Measurements from ENCODE around the gene RABGEF1.
"Not testable (repeated sequence)": the region's sequence is repeated elsewhere in the genome, so short reads cannot be mapped to it uniquely, and the experiment has no call there.

RABGEF1 gene

DNA sequence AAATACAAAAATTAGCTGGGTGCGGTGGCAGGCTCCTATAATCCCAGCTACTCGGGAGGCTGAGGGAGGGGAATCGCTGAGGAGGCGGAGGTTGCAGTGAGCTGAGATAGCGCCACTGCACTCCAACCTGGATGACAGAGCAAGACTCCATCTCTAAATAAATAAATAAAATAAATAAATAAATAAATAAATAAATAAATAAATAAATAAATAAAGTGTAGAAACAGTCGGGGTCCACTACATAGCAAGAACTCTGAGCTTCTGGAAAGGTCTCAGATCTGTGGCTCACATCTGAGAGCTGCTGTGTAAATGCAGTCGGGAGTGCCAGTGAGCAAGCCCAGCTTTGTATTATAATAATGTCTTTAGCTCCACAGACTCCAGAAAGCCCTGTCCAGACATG lies 76.1 kb downstream of the RABGEF1 start:
- not testable (repeated sequence) for DNase-seq

DNA sequence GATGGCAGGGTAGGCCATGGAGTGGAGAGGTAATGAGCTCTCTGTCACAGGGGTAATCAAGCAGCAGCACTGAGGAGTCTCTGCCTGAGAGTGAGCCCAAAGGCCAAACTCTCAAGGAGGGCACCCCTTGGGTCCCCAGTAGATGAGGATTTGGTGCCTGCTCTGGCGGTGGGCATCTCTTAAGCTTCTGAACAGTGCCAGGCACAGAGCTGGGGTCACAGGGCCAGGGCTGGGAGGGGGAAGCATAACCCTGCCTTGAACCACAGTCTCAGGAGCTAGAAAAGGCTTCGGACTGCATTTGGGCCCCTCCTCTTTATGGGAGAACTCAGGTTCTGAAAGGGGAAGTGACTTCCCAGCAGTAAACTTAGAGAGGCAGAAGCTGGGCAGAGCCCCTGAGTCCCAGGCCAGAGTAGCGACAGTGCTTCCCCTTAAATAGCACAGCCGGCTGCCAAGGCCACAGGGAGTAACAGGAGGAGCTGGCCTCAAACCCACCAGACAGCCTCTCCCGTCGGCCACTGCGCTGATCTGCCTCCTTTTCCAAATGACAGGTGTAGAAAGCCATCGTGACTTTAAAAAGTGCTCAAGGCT lies 76.8 kb downstream of the RABGEF1 start:
- not testable (repeated sequence) for DNase-seq

DNA sequence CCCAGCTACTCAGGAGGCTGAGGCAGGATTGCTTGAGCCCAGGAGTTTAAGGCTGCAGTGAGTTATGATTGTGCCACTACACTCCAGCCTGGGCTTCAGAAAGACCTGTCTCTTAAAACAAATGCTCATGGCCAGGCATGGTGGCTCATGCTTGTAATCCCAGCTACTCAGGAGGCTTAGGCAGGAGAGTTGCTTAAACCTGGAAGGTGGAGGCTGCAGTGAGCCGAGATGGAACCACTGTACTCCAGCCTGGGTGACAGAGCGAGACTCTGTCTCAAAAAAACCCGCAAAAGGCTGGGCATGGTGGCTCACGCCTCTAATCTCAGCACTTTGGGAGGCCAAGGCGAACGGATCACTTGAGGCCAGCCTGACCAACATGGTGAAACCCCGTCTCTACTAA lies 77.4 kb downstream of the RABGEF1 start:
- DNase-seq, result not testable (repeated sequence)

DNA sequence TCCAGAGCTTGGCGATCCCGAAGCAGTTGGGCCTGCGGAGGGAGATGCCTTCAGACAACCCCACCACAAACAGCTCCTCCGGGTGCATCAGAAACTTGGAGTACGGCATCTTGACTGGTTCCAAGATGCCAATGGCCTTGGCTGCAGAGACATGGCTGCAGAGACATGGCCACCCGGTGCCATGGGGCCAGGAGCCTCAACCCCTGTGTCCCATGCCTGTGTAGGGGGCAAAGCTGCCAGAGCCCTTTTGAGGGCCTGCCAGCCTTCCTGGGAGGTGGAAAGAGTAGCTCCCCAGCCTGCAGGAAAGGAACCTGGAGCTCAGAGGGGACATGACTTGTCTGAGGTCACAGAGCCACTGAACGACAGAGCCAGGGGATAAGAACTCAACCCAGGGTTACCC lies 83.5 kb downstream of the RABGEF1 start:
- DNase-seq, result no peak

DNA sequence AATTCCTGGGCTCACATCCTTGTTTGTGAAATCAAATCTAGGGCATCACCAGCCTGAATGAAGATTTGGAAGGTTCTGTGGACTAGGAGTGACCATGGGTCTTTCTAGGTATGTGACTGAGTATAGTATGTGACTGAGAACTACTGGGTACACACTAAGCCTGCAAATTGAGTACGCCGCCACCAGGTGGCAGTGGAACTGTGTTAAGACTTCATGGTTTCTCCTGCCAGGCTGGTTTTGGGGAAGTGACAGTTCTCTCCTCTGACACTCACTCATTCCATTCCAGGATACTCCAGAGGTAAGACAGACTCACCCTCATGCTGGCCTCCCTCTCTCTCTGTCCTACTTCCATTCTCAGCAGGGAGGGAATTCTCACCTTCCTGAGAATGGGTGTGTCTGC lies 85.0 kb downstream of the RABGEF1 start:
- peak; percentile 36 for DNase-seq

DNA sequence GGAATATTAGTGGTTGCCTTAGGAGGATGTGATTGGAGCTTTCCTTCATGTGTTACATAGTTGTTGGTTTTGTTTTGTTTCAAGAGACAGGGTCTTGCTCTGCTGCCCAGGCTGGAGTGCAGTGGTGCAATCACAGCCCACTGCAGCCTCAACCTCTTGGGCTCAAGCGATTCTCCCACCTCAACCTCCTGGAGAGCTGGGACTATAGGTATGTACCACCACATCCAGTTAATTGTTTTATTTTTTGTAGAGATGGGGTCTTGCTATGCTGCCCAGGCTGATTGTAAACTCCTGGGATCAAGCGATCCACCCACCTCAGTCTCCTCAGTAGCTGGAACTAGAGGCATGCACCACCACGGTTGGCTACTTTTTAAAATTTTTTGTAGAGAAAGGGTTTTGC lies 86.1 kb downstream of the RABGEF1 start:
- DNase-seq, result no peak

DNA sequence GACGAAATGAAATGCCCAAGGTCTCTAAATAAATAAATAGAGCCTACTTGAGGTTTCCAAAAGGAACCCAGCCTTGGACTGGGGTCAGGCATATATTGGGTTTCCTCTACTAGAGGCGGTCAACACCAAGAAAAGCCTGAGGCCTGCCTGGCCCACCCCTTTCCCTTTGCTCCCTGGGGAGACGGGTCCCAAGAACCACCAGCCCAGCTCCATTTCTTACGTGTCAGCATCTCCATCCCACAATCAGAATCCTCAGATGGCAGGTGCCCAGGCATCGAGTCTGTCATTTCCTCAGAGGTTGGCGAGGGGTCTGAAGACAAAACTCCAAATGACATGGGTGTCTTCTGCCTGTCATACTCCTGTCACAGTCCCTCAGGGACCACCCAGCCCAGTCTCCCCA lies 90.4 kb downstream of the RABGEF1 start:
- not testable (repeated sequence) for DNase-seq

DNA sequence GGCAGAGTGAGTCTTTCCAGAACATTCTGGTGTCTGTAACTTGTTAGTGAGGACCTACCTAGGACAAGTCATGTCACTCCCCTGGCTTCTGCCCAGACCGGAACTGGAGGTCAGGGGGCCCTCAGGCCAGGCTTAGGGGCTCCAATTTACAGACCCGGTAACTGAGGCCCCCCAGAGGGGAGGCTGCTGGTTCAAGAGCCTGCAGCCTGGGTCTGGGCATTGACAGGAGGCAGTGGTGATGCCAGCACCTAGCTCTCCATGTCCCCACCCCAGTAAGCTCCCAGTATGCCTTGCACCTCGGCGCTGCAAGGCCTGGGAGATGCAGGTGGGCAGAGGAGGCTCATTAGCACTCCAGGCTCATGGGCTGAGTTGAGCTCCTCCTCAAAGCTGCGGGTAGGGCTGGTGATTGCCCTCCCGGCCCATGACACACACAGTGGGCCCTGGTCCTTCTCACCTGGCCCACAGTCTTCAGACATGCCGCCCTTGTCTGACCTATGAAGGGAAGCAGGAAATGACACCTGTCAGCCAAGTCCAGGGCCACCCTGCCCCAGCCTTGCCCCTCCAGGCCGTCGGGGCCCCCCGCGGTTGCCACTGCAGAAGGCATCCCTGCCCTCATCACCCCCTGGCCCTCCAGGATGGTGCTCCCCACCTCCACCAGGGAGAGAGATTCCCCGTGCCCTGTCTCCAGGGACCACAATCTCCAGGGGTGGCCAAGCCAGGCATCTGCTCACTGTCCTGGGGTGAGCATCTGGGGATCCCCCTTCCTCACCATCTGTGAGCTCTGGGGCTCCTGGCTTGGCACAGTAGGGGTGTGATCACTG lies 92.2 kb downstream of the RABGEF1 start:
- no peak for DNase-seq

DNA sequence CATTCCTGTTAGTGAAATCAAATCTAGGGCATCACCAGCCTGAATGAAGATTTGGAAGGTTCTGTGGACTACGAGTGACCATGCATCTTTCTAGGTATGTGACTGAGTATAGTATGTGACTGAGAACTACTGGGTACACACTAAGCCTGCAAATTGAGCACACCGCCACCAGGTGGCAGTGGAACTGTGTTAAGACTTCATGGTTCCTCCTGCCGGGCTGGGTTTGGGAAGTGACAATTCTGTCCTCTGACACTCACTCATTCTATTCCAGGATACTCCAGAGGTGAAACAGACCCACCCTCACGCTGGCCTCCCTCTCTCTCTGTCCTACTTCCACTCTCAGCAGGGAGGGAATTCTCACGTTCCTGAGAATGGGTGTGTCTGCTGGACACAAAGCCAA lies 96.5 kb downstream of the RABGEF1 start:
- peak; percentile 32 for DNase-seq

DNA sequence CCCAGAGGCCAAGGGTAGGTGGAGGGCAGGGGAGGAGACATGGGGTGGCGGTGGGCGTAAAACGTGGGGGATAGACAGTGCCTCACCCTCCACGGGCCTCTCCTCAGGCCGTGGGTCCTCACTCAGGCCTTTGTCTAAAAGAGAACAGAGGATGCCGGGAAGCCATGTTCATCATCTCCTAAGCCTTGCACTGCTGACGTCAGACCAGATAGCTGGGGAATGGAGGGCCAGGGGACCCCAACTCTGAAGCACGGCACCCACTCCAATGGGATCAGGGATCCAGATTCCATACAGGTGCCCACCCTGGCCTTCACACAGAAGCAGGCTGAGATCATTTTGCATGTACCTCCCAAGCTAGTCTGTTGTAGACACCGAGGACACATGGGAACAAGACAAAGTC lies 97.1 kb downstream of the RABGEF1 start:
- DNase-seq, result no peak

DNA sequence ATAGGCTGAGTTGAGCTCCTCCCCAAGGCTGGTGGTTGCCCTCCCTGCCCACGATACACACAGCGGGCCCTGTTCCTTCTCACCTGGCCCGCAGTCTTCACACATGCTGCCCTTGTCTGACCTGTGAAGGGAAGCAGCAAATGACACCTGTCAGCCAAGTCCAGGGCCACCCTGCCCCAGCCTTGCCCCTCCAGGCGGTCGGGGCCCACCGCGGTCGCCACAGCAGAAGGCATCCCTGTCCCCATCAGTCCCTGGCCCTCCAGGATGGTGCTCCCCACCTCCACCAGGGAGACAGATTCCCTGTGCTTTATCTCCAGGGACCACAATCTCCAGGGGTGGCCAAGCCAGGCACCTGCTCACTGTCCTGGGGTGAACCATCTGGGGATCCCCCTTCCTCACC lies 99.3 kb downstream of the RABGEF1 start:
- no peak for DNase-seq

DNA sequence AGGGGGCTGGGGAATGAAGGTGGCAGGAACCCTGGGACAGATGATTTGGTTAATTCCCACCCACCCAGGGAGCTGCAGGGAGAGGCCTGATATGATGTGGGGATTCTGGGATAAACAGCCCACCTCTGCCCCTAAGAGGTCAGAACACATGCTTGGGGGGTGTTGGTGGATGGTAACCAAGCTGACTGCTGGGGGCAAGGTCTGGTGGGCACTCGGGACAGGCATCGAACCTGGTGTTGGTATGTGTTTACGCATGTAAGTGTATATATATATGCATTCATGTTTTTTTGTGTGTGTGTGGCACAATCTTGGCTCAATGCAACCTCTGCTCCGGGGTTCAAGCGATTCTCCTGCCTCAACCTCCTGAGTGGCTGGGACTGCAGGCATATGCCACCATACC lies 99.8 kb downstream of the RABGEF1 start:
- no peak for DNase-seq

DNA sequence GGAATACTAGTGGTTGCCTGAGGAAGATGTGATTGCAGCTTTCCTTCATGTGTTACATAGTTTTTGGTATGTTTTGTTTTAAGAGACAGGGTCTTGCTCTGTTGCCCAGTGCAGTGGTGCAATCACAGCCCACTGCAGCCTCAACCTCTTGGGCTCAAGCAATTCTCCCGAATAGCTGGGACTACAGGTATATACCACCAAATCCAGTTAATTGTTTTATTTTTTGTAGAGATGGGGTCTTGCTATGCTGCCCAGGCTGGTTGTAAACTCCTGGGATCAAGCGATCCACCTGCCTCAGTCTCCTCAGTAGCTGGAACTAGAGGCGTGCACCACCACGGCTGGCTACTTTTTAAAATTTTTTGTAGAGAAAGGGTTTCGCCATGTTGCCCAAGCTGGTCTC lies 101.4 kb downstream of the RABGEF1 start:
- no peak for DNase-seq

DNA sequence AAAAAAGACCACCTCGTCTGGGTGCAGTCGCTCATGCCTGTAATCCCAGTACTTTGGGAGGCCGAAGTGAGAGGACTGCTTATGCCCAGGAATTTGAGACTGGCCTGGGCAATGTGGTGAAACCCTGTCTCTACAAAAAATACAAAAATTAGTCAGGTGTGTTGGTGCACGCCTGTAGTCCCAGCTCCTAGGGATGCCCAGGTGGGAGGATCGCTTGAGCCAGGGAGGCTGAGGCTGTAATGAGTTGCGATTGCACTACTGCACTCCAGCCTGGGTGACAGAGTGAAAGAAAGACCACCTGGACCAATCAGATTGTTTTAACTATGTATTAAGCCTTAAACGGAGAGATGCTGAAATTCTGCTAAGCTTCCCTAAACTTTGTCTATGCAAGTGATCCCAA lies 103.0 kb downstream of the RABGEF1 start:
- DNase-seq, result not testable (repeated sequence)

DNA sequence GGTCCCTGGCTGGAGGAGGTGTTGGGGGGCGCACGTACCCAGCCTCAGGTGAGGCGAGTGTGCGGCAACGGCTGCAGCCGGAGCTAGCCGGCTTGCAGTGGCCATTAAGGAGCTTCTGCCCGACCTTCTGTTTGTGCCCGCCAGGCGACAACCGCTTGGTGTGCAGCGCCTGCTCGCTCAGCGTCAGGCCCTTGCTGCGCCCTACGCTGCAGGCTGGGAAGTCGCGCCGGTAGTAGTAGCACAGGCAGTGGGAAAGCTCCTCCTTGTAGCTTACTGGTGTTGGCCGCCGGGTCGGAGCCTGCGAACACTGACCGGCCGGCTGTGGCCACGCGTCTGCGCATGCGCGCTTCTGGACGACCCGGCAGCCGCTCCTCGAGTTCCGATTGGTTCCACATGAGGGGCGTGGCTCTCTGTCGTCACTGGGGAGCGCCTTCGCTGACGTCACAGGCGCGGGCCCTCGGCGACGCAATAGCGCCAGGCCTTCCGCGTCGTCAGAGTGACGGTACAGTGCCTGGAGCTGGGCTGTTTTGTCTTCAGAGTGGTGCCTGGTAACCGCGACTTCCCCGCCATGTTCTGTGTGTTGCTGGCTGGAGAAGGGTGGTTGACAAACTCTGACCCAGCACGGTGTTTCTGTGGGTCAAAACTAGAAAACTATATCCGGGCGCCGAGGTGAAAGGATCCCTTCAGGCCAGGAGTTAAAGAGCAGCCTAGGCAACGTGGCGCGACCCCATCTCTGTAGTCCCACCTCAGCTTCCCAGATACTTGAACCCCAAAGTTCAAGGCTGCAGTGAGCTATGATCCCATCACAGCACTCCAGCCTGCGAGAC lies 104.2 kb downstream of the RABGEF1 start:
- DNase-seq, result peak; percentile 97

DNA sequence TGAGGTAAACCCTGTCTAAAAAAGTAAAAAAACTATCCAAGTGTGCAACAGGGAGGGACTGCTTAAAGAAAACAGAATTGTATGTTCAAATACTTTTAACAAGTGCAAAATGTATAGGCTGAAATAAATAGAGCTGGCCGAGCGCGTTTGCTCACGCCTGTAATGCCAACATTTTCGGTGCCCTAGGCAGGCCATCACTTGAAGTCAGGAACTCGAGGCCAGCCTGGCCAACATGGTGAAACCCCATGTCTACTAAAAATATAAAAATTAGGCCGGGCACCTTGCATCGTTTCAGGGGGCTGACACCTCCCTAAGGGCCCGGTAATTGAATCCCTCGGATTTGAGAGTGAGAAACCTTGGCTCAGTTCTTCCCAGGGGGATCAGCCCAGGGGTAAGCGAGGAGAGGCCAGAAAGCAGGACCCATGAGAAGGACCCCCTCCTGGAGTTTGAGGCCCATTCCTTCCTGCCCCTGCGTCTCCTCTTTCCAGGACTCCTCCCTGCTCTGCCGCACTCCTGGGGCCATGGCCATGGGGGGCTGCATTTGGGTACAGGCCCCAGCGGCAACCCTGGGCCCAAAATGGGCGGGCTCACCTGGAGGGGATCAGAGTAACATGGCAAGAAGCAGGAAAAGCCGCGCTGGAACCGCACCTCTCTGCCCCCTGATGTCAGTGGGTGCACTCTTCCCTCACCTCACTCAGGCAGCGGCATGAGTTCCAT lies 105.0 kb downstream of the RABGEF1 start:
- no peak for DNase-seq

DNA sequence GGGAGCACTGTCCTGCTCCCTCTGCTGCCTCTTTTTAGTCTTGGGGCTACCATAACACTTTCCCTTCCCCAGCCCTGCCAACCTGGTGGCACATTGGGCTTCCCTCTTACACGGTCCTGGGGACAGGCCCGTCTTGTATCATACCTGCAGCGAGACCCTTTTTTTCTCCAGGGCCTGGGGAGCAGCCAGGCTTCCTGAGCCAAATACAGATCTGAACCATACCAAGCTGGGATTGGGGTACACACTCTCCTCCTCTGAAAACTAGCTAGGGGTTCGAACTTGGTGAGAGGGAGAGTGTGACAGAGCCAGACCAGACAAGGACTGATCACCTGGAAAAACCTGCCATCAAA lies 105.5 kb downstream of the RABGEF1 start:
- not testable (repeated sequence) for DNase-seq

DNA sequence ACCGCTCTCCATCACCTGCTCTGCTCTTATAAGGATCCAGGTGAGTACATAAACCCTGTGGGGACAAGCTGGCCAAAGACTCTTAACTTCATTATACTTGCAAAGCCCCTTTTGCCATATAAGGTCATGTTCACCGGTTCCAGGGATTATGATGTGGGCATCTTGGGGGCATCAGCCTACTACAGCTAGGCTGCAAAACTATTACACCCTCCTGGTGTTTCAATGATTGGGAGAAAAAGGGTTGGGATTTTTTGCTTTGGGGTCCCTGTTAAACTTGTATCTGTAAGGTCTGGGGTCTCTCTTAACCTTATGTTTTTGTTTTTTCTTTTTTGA lies 107.0 kb downstream of the RABGEF1 start:
- DNase-seq, result not testable (repeated sequence)

DNA sequence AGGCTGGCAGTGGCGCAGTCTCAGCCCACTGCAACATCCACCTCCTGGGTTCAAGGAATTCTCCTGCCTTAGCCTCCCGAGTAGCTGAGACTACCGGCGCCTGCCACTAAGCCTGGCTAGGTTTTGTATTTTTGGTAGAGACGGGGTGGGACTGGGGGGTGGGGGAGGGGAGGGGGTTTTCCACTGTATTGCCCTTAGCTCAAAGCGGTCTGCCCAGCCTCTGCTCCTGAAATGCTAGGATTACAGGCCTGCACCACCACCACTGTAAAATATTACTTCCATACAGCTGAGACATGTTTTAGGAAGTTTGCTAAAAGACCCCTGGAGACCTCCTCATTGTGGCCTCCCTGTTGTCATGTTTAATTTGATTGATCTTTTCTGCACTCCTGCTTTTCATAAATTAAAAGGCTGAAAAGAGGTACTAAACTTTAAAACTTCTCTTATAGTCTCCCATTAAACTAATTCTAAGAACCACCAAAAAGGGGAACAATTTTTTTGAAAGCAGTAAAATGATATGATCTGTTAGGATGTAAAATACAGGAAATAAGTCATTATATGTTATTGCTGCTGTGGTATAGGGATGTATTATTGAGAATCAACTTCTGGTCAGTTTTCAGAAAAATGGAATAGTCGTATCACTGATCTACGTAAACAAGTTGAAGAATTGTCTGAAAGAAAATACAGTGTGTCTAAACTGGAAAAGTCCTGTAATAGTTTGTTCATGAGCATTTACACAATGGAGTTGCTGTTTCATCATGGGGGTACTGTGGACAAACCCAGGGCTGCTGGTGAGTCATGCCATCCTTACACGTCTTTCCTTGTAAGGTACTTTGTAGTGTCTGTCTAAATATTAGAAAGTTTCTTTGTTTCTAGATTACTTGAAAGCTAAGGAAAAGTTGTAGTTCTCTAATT lies 107.6 kb downstream of the RABGEF1 start:
- DNase-seq, result peak; percentile 52

DNA sequence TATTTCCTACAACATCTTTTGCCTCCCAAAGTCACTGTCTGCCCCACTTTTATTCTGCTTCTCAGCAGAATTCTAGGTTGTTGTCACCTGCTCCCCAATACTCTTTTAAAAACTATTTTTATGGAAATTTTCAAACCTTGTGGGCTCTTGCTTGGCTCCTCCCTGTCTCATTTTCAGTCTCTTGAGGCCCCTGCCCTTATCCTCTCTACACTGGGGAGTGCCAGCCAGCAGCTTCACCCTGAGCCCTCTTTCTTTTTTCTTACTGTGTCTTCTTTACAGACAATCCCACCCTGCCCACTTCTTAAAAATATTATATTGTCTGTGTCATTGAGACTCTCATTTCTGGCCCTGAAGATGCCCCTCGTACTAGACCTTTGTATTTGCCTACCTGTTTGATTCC lies 118.8 kb downstream of the RABGEF1 start:
- no peak for DNase-seq

DNA sequence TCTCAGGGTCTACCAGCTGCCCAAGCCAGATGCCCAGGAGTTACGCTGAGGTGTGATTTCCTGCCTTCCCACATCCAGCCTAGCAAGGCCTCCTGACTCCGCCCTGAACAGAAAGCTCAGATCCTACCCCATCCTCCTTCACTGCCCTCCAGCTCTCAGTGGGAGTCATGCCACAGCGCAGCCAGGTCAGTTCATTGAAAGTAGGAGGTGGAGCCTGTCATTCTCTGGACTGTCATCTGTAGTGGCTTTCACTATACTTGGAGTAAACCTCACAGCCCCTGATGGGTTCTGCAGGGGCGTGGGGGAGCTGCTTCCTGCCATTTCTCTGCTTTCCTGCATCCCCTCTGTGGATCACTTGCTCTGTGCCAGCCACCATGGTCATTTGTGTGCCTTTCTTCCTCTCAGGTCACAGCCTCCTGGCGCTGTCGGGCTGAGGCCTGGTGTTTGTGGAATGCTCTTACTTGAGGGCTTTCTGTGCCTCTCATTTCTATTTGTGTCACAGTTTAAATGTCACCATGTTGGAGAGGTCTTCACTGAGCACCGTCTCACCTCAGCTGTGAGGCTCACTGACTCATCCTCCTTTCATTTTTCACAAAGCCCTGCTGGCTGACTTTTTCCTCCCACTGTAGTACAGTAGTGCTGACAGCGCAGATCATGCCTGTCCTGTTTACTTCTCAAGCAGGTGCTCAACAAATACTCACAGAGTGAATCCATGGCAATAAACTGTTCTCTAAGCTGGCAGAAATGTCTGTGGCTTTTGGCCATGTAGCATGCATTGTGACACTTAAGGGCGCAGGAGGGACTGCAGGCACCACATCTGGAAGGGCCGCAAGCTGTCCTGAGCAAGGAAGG lies 119.5 kb downstream of the RABGEF1 start:
- no peak for DNase-seq

Measured in KG1 (cell line).